Activated gamma-delta T cell treated with Interleukin-2 at 50 U/mL for 16 hours (primary cell): Measurements from ENCODE around the gene IP6K1.
"Not testable (repeated sequence)": the region's sequence is repeated elsewhere in the genome, so short reads cannot be mapped to it uniquely, and the experiment has no call there.

ENCODE experiments used
- DNase-seq: peaks from one replicate; pipeline ENCODE4 v3.0.0-alpha.2; 2020

Gene IP6K1

GRCh38 chr3:49761661-49762060 is 24.7 kb downstream of the IP6K1 start:
- DNase-seq, result no peak

- DNase-seq, result no peak
Measured at GRCh38 chr3:49759226-49759625, 27.1 kb downstream of the IP6K1 start.

GRCh38 chr3:49757197-49757596 is 29.1 kb downstream of the IP6K1 start:
- no peak for DNase-seq

GRCh38 chr3:49756036-49756435 is 30.3 kb downstream of the IP6K1 start:
- DNase-seq, result no peak

GRCh38 chr3:49754536-49754935 is 31.8 kb downstream of the IP6K1 start:
- no peak for DNase-seq

- DNase-seq, result no peak
Measured at GRCh38 chr3:49751501-49751900, 34.8 kb downstream of the IP6K1 start.

- DNase-seq, result no peak
Measured at GRCh38 chr3:49750056-49750455, 36.3 kb downstream of the IP6K1 start.

GRCh38 chr3:49748874-49749273 is 37.5 kb downstream of the IP6K1 start:
- not testable (repeated sequence) for DNase-seq

- DNase-seq, result no peak
Measured at GRCh38 chr3:49747792-49748480, 38.4 kb downstream of the IP6K1 start.

- no peak for DNase-seq
Measured at GRCh38 chr3:49745986-49746385, 40.4 kb downstream of the IP6K1 start.

- no peak for DNase-seq
Measured at GRCh38 chr3:49740427-49740826, 45.9 kb downstream of the IP6K1 start.

GRCh38 chr3:49738067-49738713 is 48.2 kb downstream of the IP6K1 start:
- no peak for DNase-seq

GRCh38 chr3:49734752-49735151 is 51.6 kb downstream of the IP6K1 start:
- DNase-seq, result no peak

- DNase-seq, result no peak
Measured at GRCh38 chr3:49733551-49733950, 52.8 kb downstream of the IP6K1 start.

GRCh38 chr3:49732597-49732996 is 53.7 kb downstream of the IP6K1 start:
- DNase-seq, result no peak

GRCh38 chr3:49729966-49730609 is 56.3 kb downstream of the IP6K1 start:
- no peak for DNase-seq

GRCh38 chr3:49727924-49728361 is 58.4 kb downstream of the IP6K1 start:
- no peak for DNase-seq

GRCh38 chr3:49727154-49727923 is 59.0 kb downstream of the IP6K1 start:
- no peak for DNase-seq

GRCh38 chr3:49725906-49726681 is 60.2 kb downstream of the IP6K1 start:
- no peak for DNase-seq

- DNase-seq, result no peak
Measured at GRCh38 chr3:49724586-49724985, 61.8 kb downstream of the IP6K1 start.

GRCh38 chr3:49723628-49724551 is 62.5 kb downstream of the IP6K1 start, which contains the start of gene GMPPB:
TSS of gene GMPPB (minus strand) at chr3:49723951. CDS start at chr3:49723726, 225 bp downstream.
- DNase-seq, result peak; percentile 88
